GM18508 (cell line): ENCODE results near the gene HACD3.
"Not testable (repeated sequence)": the region's sequence is repeated elsewhere in the genome, so short reads cannot be mapped to it uniquely, and the experiment has no call there.

Experiments
- ATAC-seq: cut with Tn5 transposase; IDR thresholded peaks from one replicate; pipeline ENCODE4 v1.9.1; 2021; ENCODE audit warnings: moderate number of reproducible peaks; ENCODE audit not compliant: insufficient read depth, unreplicated experiment

Gene HACD3

GRCh38 chr15:65547841-65548240 is 17.6 kb downstream of the HACD3 start:
- ATAC-seq, result no peak

GRCh38 chr15:65549288-65549687 is 19.0 kb downstream of the HACD3 start:
- ATAC-seq, result not testable (repeated sequence)

- ATAC-seq, result no peak
These were observed 20.4 kb downstream of the HACD3 start for GRCh38 chr15:65550681-65551098.

DNA sequence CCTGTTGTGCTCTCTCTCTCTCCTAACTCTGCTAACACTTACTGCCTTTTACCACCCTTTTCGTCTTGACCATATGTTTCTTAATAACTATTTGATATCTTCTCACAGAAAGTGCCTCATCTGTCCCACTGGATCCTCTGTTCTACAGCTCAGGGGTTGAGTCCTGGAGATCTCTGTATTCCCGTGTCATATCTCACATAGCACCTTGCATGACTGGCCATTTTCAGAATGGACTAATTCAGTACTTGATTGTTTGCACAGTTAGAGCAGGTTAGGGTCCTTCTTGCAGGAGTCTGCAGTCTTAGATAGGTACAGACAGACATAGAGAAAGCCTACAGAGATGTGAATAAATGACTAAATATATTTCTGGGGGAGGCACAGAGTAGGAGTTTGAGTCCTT is 20.9 kb downstream of the HACD3 start:
- no peak for ATAC-seq

- not testable (repeated sequence) for ATAC-seq
These were observed 22.6 kb downstream of the HACD3 start for GRCh38 chr15:65552851-65553250.

GRCh38 chr15:65553691-65554090 is 23.4 kb downstream of the HACD3 start:
- no peak for ATAC-seq

DNA sequence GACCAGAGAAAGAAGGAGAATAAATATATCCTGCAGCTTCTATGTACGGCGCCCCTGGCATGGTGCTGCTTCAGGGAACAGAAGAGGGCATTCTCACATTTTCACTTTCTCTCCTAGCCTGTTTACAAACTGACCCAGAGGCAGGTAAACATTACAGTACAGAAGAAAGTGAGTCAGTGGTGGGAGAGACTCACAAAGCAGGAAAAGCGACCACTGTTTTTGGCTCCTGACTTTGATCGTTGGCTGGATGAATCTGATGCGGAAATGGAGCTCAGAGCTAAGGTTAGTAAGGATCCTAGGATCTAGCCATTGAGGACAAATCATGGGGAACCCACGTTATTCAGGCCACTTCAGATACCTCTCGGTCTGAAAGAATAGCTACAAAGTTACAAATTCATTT is 26.4 kb downstream of the HACD3 start:
- no peak for ATAC-seq

DNA sequence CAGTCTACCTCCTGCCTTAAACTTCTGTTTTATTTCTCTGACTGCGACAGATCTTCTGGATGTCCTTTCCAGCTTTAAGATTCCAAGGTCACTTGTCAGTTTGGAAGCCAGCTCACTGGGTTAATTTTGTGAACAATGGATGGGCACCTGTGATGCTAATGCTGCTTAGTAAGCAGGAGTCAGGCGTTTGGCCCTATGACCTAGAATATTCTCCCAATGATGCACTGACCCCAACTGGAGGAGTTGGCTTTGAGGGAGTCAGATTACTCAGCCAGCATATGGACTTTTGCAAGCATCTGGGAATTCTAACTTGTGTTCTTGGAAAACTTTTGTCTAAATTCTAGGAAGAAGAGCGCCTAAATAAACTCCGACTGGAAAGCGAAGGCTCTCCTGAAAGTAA is 28.1 kb downstream of the HACD3 start:
- ATAC-seq, result no peak

DNA sequence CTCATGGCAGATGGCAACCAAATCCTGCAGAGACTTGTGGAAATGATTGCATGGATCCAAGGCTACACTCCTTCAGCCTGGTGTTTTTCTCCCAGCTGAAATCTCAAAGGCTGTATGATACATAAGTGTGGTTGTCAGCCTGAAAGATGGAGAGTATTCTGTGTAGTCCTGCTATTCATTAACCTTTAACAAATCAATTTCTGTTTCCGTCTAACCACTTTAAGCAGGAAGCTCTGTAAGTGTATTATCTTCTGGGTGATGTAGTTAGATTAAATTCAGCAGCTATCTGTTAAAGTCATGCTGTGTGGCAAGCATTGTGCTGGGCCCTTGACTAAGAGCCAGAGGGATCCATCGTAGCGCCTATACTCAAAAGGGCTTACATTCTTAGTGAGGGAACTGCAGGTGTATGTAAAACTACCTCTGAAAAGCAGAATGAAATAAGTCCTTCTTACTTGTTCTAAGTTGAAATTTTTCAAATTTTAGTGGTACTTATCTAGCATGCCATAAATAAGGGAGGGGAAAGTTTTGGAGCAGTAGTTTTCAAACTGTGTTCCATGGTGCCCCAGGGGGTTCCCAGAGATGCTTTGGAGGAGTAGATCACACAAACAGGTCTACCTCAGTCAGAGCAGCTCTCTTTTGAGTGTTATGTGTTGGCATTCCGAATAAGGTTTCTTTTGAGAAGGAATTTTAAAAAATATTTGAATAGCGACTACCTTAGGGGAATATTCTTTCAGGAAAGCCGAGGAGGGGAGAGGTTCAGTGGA is 28.9 kb downstream of the HACD3 start:
- ATAC-seq, result no peak

- no peak for ATAC-seq
These were observed 29.7 kb downstream of the HACD3 start for GRCh38 chr15:65559941-65560340.

GRCh38 chr15:65561934-65562333 is 31.7 kb downstream of the HACD3 start:
- ATAC-seq, result no peak

DNA sequence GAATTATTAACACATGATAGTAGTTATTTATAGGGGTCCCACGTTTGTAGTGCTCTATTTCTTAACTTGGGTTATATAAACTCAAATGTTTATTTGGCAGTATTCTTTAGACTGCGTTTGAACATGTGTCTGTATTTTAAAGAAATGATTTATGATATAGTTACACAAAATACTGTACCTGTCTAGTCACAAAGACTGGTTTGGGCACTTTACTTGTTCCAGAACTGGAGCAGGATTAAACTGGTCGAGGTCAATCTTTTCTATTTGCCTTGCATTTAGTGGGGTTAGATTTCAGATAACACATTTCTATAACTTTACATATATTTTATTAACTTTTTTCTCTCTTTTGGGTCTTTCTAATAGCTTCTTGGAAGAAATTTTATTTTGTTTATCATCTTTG is 39.5 kb downstream of the HACD3 start:
- ATAC-seq, result no peak

DNA sequence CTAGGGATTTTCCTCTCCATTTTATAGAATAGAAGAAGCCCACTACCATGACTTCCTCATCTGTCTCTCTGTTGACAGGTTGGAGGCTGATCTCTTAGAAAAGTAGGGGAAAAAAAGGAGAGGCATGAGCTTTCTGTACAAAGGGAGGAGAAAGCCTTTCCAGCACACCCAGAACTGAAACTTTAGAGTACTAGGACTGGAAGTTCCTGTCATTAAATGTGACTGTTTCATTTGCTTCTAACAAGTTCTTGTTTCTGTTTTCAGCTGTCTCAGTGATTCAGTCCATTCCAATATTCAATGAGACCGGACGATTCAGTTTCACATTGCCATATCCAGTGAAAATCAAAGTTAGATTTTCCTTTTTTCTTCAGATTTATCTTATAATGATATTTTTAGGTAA is 41.7 kb downstream of the HACD3 start:
- ATAC-seq, result no peak

- ATAC-seq, result no peak
These were observed 46.4 kb downstream of the HACD3 start for GRCh38 chr15:65576664-65577063.

DNA sequence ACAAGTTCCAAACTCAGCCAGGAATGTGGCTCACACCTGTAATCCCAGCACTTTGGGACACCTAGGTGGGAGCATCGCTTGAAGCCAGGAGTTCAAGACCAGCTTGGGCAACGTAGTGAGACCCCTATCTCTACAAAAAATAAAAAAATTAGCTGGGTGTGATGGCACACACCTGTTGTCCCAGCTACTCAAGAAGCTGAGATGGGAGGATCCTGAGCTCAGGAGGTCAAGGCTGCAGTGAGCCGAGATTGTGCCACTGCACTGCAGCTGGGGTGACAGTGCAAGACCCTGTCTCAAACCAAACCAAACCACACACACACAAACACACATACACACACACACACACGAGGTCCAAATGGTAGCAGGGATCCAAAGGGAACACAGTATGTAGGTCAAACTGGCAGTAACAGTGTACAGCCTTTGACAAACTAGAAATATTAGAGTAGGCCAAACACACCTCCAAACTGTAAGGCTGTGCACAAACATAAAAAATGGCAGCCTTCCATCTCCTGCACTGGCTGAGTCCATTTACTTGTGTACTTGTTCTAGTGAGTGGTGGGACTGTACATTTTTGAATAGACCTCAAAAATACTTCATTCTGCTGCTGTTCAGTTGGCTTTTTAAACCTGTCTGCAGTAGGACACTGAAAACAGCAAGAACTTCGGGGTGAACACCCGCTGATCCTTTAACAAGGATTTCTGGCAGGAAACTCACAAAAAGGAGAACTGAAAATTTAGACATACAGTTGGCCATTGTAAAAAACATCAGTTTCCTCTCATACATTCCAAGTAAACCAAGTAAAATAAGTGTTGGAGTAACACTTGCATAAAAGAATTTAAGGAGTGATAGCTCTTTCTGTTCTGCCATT is 47.1 kb downstream of the HACD3 start:
- ATAC-seq, result no peak

DNA sequence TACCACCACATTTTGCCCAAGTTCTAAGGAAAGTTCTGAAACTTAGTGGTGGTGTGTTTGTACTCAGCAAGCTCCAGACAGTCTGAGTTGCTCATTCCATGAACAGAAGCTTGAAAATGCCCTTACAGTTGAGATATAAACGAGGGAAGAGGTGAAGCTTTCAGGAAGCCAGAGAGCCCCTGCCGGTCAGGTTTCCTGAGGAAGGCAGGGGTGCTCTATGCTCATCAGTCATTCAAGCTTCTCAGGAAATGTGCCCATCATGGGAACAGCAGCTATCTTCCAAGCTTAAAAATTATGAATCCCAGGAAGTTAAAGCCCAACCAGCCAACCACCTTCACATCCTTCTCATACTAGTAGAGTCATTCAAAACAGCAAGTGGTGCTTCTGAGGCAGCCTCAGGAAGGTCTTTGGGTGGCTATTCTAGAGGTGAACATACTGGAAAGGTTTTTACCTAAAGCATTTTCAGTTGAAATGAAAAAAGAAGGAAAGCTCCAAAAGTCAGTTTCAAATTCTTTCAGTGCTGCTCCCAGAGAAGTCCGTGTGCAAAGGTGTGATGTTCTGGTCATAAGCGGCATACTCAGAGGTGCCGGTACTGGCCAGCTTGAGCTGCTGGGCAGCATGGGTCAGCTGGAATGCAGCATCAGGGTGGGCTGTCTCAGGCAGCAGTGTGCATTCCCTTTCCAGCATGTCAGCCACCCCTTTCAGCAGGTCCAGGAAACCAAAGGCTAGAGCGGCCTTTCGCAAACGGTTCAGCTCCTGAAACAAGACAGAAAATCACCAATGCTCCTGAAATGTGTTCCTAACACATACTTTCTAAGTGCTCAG is 48.9 kb downstream of the HACD3 start:
- ATAC-seq, result no peak

DNA sequence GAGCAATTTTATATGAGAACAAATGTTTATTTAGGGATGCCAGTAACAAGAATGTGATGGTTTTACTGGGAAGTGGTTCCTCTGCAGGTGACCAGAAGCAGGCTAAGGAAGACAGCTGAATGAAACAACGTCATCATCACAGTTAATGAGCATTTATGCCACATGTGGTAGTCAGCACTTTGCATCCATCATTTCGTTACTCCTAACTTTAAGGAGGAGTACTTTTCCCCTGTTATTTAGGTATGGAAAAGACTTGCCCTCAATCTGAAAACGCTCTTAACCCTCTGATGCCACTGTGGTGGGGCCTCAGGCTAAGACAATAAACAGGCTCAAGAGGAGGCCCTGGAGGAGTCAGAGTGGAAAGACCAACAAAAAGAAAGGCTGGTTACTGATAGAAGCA is 49.5 kb downstream of the HACD3 start:
- no peak for ATAC-seq

- ATAC-seq, result no peak
These were observed 50.0 kb downstream of the HACD3 start for GRCh38 chr15:65580287-65580686.

DNA sequence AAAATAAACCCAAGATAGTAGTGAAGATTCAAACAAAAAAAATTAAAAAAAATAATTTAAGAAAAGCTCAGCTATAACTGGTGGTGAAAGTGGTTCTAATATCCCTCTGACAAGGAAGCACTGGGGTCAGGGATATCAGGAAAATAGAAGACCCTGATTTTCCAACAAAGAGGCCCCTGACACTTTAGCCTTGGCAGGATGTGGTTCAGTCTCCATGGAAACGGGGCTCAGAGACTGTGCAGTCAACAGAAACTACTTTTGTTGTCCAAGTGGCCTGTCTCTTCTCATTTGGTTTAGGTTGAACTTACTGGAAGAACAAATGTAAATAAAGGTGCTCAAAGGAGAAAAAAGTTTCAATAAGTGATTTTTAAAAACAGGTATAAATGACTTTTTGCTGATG is 53.4 kb downstream of the HACD3 start:
- no peak for ATAC-seq

GRCh38 chr15:65584241-65584640 is 54.0 kb downstream of the HACD3 start:
- no peak for ATAC-seq

DNA sequence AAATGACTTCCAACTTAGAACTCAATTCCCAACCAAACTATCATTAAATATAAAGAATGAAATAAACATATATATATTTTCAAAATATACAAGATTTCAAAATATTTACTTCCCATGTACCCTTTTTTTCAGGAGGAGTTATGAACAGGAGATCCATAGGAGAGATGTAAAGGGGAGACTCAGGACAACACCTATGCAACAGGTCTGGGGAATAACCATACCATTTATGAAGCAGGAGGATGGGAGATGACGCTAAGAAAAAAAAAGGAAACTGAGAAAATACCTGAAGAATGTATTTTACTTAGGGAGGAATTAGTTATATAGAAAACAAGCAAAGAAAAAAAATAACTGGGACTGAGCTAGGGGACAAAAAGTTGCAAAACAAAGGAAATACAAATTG is 56.8 kb downstream of the HACD3 start:
- ATAC-seq, result no peak
